HuH-7.5 (cell line): ENCODE measurements around the gene GDI1.
"Not testable (repeated sequence)": the region's sequence is repeated elsewhere in the genome, so short reads cannot be mapped to it uniquely, and the experiment has no call there.

Experiments
- DNase-seq: peaks from one replicate; pipeline ENCODE4 v3.0.0; 2011; ENCODE audit warnings: low spot score

Gene GDI1

GRCh38 chrX:154436983-154437752 is at the start of gene GDI1:
Gene GDI1 (plus strand): TSS chrX:154437154. CDS start chrX:154437255, 101 bp downstream.
- peak; percentile 66 for DNase-seq

- not testable (repeated sequence) for DNase-seq
Measured at GRCh38 chrX:154388094-154388493, 48.9 kb upstream of the GDI1 start.

GRCh38 chrX:154388649-154389048 is 48.3 kb upstream of the GDI1 start:
- not testable (repeated sequence) for DNase-seq

GRCh38 chrX:154389812-154390747 is 46.9 kb upstream of the GDI1 start:
- not testable (repeated sequence) for DNase-seq

GRCh38 chrX:154396363-154396762 is 40.6 kb upstream of the GDI1 start:
- DNase-seq = not testable (repeated sequence)

- DNase-seq = peak; percentile 54
Measured at GRCh38 chrX:154396973-154397887, 39.7 kb upstream of the GDI1 start.

- peak; percentile 93 for DNase-seq
Measured at GRCh38 chrX:154397888-154398667, 38.9 kb upstream of the GDI1 start, which contains the start of gene RPL10. Gene RPL10 (plus strand): TSS chrX:154398377. CDS start chrX:154398520, 143 bp downstream.

- no peak for DNase-seq
Measured at GRCh38 chrX:154398668-154399526, 38.1 kb upstream of the GDI1 start.

GRCh38 chrX:154399527-154400368 is 37.2 kb upstream of the GDI1 start:
- DNase-seq = no peak

GRCh38 chrX:154400369-154400817 is 36.6 kb upstream of the GDI1 start:
- not testable (repeated sequence) for DNase-seq

- DNase-seq = no peak
Measured at GRCh38 chrX:154401045-154401799, 35.7 kb upstream of the GDI1 start.

- DNase-seq = no peak
Measured at GRCh38 chrX:154401918-154402621, 34.9 kb upstream of the GDI1 start.

GRCh38 chrX:154402622-154403127 is 34.3 kb upstream of the GDI1 start:
- DNase-seq = no peak

GRCh38 chrX:154403192-154403591 is 33.8 kb upstream of the GDI1 start:
- no peak for DNase-seq

GRCh38 chrX:154403858-154404257 is 33.1 kb upstream of the GDI1 start:
- no peak for DNase-seq

GRCh38 chrX:154404625-154405192 is 32.2 kb upstream of the GDI1 start:
- no peak for DNase-seq
